ENCODE data around the gene CPLX3. TPM values are rescaled to one million over a fixed set of nuclear protein-coding genes. Genes with fewer than 3 reads are reported as not detected.

CPLX3 gene
- polyA plus RNA-seq, 1 donor from 2014 or later: 0.27 TPM

DNA sequence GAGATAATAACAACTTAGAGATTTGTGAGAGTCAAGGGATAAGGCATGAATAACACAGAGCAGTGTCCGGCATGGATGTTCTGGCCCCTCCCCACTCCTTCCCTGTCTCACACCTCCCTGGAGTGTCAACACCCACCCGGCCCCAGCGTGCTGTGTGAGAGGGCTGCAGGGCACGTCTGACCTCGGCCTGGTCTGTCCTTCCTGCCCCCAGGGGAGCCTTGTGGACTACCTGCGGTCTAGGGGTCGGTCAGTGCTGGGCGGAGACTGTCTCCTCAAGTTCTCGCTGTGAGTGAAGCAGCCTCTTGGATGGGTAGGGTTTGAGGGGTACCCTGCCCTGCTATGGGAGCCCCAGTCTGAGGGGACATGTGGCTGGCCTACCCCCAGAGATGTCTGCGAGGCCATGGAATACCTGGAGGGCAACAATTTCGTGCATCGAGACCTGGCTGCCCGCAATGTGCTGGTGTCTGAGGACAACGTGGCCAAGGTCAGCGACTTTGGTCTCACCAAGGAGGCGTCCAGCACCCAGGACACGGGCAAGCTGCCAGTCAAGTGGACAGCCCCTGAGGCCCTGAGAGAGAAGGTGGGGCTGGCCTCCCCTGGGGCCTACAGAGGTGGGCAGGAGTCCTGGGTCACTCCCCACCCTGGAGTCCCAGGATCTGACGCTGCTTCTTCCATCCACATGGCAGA is 25.0 kb upstream of the CPLX3 start:
- no peak overlapping the region for H3K27ac ChIP-seq (ENCODE audit: low read length)
- no peaks in the 10 kb centered on the region for H3F3A ChIP-seq (ENCODE audit: insufficient read depth, low read length, poor library complexity, severe bottlenecking)
- H3K4me3 ChIP-seq (ENCODE audit: low read length): no peak overlapping the region
- no peaks in the 10 kb centered on the region for H3K9me2 ChIP-seq (ENCODE audit: insufficient read depth, low read length)
- H2AFZ ChIP-seq (ENCODE audit: low read depth, low read length): no peak overlapping the region
- H3K9me3 ChIP-seq (ENCODE audit: low read length): no peaks in the 10 kb centered on the region
- H3K79me2 ChIP-seq (replicated peaks; ENCODE audit: insufficient read depth, low read length): peaks cover 2% of the 10 kb centered on the region
- H4K20me1 ChIP-seq (ENCODE audit: insufficient read depth): no peaks in the 10 kb centered on the region
- H3K9ac ChIP-seq (ENCODE audit: low read length): no peak overlapping the region
- TF ChIP-seq, protein P1, sequence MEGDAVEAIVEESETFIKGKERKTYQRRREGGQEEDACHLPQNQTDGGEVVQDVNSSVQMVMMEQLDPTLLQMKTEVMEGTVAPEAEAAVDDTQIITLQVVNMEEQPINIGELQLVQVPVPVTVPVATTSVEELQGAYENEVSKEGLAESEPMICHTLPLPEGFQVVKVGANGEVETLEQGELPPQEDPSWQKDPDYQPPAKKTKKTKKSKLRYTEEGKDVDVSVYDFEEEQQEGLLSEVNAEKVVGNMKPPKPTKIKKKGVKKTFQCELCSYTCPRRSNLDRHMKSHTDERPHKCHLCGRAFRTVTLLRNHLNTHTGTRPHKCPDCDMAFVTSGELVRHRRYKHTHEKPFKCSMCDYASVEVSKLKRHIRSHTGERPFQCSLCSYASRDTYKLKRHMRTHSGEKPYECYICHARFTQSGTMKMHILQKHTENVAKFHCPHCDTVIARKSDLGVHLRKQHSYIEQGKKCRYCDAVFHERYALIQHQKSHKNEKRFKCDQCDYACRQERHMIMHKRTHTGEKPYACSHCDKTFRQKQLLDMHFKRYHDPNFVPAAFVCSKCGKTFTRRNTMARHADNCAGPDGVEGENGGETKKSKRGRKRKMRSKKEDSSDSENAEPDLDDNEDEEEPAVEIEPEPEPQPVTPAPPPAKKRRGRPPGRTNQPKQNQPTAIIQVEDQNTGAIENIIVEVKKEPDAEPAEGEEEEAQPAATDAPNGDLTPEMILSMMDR (IDR thresholded peaks at IDR 0.05; ENCODE audit: poor library complexity, severe bottlenecking): no peak
- no peak for TF ChIP-seq EP300 (conservative IDR thresholded peaks at IDR 0.05; ENCODE audit: poor library complexity, severe bottlenecking)
- TF ChIP-seq RAD21 (conservative IDR thresholded peaks at IDR 0.05): no peak
- TF ChIP-seq SMC3 (conservative IDR thresholded peaks at IDR 0.05; ENCODE audit: poor library complexity): no peak
- no peak for TF ChIP-seq REST (IDR thresholded peaks at IDR 0.05; ENCODE audit: borderline replicate concordance)
- TF ChIP-seq MXI1 (conservative IDR thresholded peaks at IDR 0.05; ENCODE audit: poor library complexity, severe bottlenecking): no peak
- TF ChIP-seq POLR2AphosphoS5 (IDR thresholded peaks at IDR 0.05): no peak
- no peak for TF ChIP-seq EZH2 (IDR thresholded peaks at IDR 0.05; ENCODE audit: borderline replicate concordance, insufficient read depth, low read length, poor library complexity, severe bottlenecking)
- no peak for TF ChIP-seq TAF1 (IDR thresholded peaks at IDR 0.05; ENCODE audit: low read depth)
- H3K36me3 ChIP-seq (ENCODE audit: insufficient read depth, low read length): peaks cover 4% of the 10 kb centered on the region
- no peak overlapping the region for H3K4me2 ChIP-seq (ENCODE audit: low read length)
- H3K27me3 ChIP-seq (ENCODE audit: insufficient read depth, low read depth, low read length): no peaks in the 10 kb centered on the region

DNA sequence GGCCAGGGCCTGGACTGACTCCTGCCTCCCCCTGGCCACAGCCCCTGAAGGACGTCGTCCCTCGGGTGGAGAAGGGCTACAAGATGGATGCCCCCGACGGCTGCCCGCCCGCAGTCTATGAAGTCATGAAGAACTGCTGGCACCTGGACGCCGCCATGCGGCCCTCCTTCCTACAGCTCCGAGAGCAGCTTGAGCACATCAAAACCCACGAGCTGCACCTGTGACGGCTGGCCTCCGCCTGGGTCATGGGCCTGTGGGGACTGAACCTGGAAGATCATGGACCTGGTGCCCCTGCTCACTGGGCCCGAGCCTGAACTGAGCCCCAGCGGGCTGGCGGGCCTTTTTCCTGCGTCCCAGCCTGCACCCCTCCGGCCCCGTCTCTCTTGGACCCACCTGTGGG is 24.1 kb upstream of the CPLX3 start:
- Histone ChIP-seq H3K9me2 (ENCODE audit: insufficient read depth, low read length) (no peaks in the 10 kb centered on the region), H3K27ac (ENCODE audit: low read length) (no peak overlapping the region), H3F3A (ENCODE audit: insufficient read depth, low read length, poor library complexity, severe bottlenecking) (no peaks in the 10 kb centered on the region), H3K79me2 (replicated peaks; ENCODE audit: insufficient read depth, low read length) (no peaks in the 10 kb centered on the region), H4K20me1 (ENCODE audit: insufficient read depth) (no peaks in the 10 kb centered on the region), H3K36me3 (ENCODE audit: insufficient read depth, low read length) (peaks cover 4% of the 10 kb centered on the region), H2AFZ (ENCODE audit: low read depth, low read length) (no peak overlapping the region), H3K27me3 (ENCODE audit: insufficient read depth, low read depth, low read length) (no peaks in the 10 kb centered on the region), H3K9me3 (ENCODE audit: low read length) (no peaks in the 10 kb centered on the region), H3K4me2 (ENCODE audit: low read length) (no peak overlapping the region), H3K9ac (ENCODE audit: low read length) (no peak overlapping the region), H3K4me3 (ENCODE audit: low read length) (no peak overlapping the region)
- TF ChIP-seq EZH2 (IDR thresholded peaks at IDR 0.05; ENCODE audit: borderline replicate concordance, insufficient read depth, low read length, poor library complexity, severe bottlenecking) (no peak), RAD21 (conservative IDR thresholded peaks at IDR 0.05) (no peak), TAF1 (IDR thresholded peaks at IDR 0.05; ENCODE audit: low read depth) (no peak), POLR2AphosphoS5 (IDR thresholded peaks at IDR 0.05) (no peak), EP300 (conservative IDR thresholded peaks at IDR 0.05; ENCODE audit: poor library complexity, severe bottlenecking) (no peak), REST (IDR thresholded peaks at IDR 0.05; ENCODE audit: borderline replicate concordance) (no peak), SMC3 (conservative IDR thresholded peaks at IDR 0.05; ENCODE audit: poor library complexity) (no peak), MXI1 (conservative IDR thresholded peaks at IDR 0.05; ENCODE audit: poor library complexity, severe bottlenecking) (no peak)
- TF ChIP-seq, protein P1 (IDR thresholded peaks at IDR 0.05; ENCODE audit: poor library complexity, severe bottlenecking): no peak
